Astrocyte (in vitro differentiated cells and primary cell): ENCODE results near the gene FCN3.

Source experiments
- CTCF ChIP-seq: IDR thresholded peaks from 2 replicates; pipeline ENCODE4 v1.5.1; 2011; ENCODE audit warnings: low read depth, mild to moderate bottlenecking, inconsistent platforms, low read length, moderate library complexity; ENCODE audit not compliant: insufficient read depth
- EZH2 ChIP-seq: IDR thresholded peaks from 2 replicates; pipeline ENCODE4 v1.6.1; 2012; ENCODE audit warnings: mild to moderate bottlenecking, low read length, inconsistent platforms; ENCODE audit not compliant: insufficient read depth

- TF ChIP-seq CTCF = no peak
- TF ChIP-seq EZH2 = no peak
Measured at GRCh38 chr1:27321813-27322568, 52.6 kb downstream of the FCN3 start, which contains the start of gene TMEM222.
